GM23338 (cell line): Measurements from ENCODE around the gene VPS16. TPM values are rescaled to one million over a fixed set of nuclear protein-coding genes. Genes with fewer than 3 reads are reported as not detected.

ENCODE experiments used
- ATAC-seq: fragments of 200-7000 bp; cut with Tn5 transposase; 3 replicates; pipeline ENCODE4 v1.9.1; 2020
- DNase-seq: peaks from one replicate; pipeline ENCODE4 v3.0.0-alpha.2; 2015; ENCODE audit warnings: low spot score
- H2AFZ ChIP-seq: fragments of 200-600 bp; sonication (generic); 2 replicates; pipeline ENCODE4 v1.8.0; 2016; ENCODE audit warnings: antibody characterized with exemption, mild to moderate bottlenecking, moderate library complexity
- H3F3A ChIP-seq: fragments of 200-600 bp; sonication (generic); replicated peaks from 2 replicates; pipeline ENCODE4 v1.8.0; 2017; ENCODE audit warnings: antibody characterized with exemption, mixed run types, low read depth
- H3K27ac ChIP-seq: fragments of 200-600 bp; sonication (generic); 2 replicates; pipeline ENCODE4 v1.6.1; 2016; ENCODE audit warnings: low read depth
- H3K27me3 ChIP-seq: fragments of 200-600 bp; sonication (generic); 2 replicates; pipeline ENCODE4 v1.8.0; 2016; ENCODE audit warnings: mild to moderate bottlenecking, mixed run types, moderate library complexity; ENCODE audit not compliant: insufficient read depth
- H3K36me3 ChIP-seq: fragments of 200-600 bp; sonication (generic); 2 replicates; pipeline ENCODE4 v1.8.0; 2016; ENCODE audit warnings: mild to moderate bottlenecking; ENCODE audit not compliant: insufficient read depth
- H3K4me1 ChIP-seq: fragments of 200-600 bp; sonication (generic); 2 replicates; pipeline ENCODE4 v1.8.0; 2016; ENCODE audit warnings: mild to moderate bottlenecking, moderate library complexity; ENCODE audit not compliant: insufficient read depth
- H3K4me2 ChIP-seq: fragments of 200-600 bp; sonication (generic); 2 replicates; pipeline ENCODE4 v1.7.1; 2017; ENCODE audit warnings: mixed run types
- H3K4me3 ChIP-seq: fragments of 200-600 bp; sonication (generic); 2 replicates; pipeline ENCODE4 v1.6.1; 2016; ENCODE audit warnings: mixed run types
- H3K79me2 ChIP-seq: fragments of 200-600 bp; sonication (generic); replicated peaks from 2 replicates; pipeline ENCODE4 v1.8.0; 2017; ENCODE audit warnings: mild to moderate bottlenecking; ENCODE audit not compliant: insufficient read depth
- H3K9me2 ChIP-seq: fragments of 200-600 bp; sonication (generic); 2 replicates; pipeline ENCODE4 v1.8.0; 2017; ENCODE audit not compliant: insufficient read depth
- H4K20me1 ChIP-seq: fragments of 200-600 bp; sonication (generic); replicated peaks from 2 replicates; pipeline ENCODE4 v1.8.0; 2017; ENCODE audit warnings: mild to moderate bottlenecking; ENCODE audit not compliant: insufficient read depth
- H3K27ac Mint-ChIP-seq: 2 replicates; pipeline ENCODE4 v1.8.0; 2020; ENCODE audit warnings: inconsistent platforms, mild to moderate bottlenecking, moderate library complexity, mixed read lengths
- H3K27me3 Mint-ChIP-seq: 3 replicates; pipeline ENCODE4 v1.8.0; 2022; ENCODE audit warnings: low read depth, mild to moderate bottlenecking, moderate library complexity, mixed read lengths, inconsistent platforms; ENCODE audit not compliant: insufficient read depth, poor library complexity
- H3K36me3 Mint-ChIP-seq: 3 replicates; pipeline ENCODE4 v1.8.0; 2021; ENCODE audit warnings: low read depth, mild to moderate bottlenecking, inconsistent platforms, moderate library complexity, mixed read lengths
- H3K4me1 Mint-ChIP-seq: 3 replicates; pipeline ENCODE4 v1.8.0; 2020; ENCODE audit warnings: mild to moderate bottlenecking, inconsistent platforms, mixed read lengths
- H3K4me3 Mint-ChIP-seq: 3 replicates; pipeline ENCODE4 v1.8.0; 2021; ENCODE audit warnings: moderate library complexity, mild to moderate bottlenecking, inconsistent platforms, mixed read lengths
- H3K9me3 Mint-ChIP-seq: 3 replicates; pipeline ENCODE4 v1.8.0; 2020; ENCODE audit warnings: moderate library complexity, mild to moderate bottlenecking, inconsistent platforms, mixed read lengths
- CTCF ChIP-seq, 2 experiments: fragments of 200-600 bp in 1 of 2; sonication (generic) in 1 of 2; conservative IDR thresholded peaks; 2 replicates each; pipeline versions ENCODE4 v1.5.1 to v1.6.1; 2016 to 2017; ENCODE audit warnings: antibody characterized with exemption in 2 of 2, low read depth in 2 of 2, mild to moderate bottlenecking in 2 of 2, moderate library complexity in 1 of 2
- EZH2 ChIP-seq: fragments of 200-600 bp; sonication (generic); IDR thresholded peaks from one replicate; pipeline ENCODE4 v1.8.0; 2017; ENCODE audit warnings: antibody characterized with exemption, mild to moderate bottlenecking, low read depth; ENCODE audit not compliant: unreplicated experiment
- EZH2phosphoT487 ChIP-seq: fragments of 200-600 bp; sonication (generic); IDR thresholded peaks from one replicate; pipeline ENCODE4 v1.8.1; 2018; ENCODE audit warnings: antibody characterized with exemption; ENCODE audit not compliant: unreplicated experiment
- JUNB ChIP-seq: IDR thresholded peaks from one replicate; pipeline ENCODE4 v1.6.1; 2016; ENCODE audit warnings: antibody characterized with exemption; ENCODE audit not compliant: unreplicated experiment
- NANOG ChIP-seq: IDR thresholded peaks from 2 replicates; pipeline ENCODE4 v1.6.1; 2016; ENCODE audit warnings: antibody characterized with exemption, borderline replicate concordance
- REST ChIP-seq: IDR thresholded peaks from one replicate; pipeline ENCODE4 v1.6.1; 2018; ENCODE audit warnings: antibody characterized with exemption; ENCODE audit not compliant: unreplicated experiment
- ZNF114 ChIP-seq: fragments of 250-450 bp; sonication (Bioruptor Pico); IDR thresholded peaks from 2 replicates; pipeline ENCODE4 v1.5.0; 2020; ENCODE audit warnings: mild to moderate bottlenecking, moderate library complexity
- ZNF331 ChIP-seq: fragments of 250-450 bp; sonication (Bioruptor Pico); IDR thresholded peaks from 2 replicates; pipeline ENCODE4 v1.5.0; 2020; ENCODE audit warnings: low read depth, mild to moderate bottlenecking, moderate library complexity
- ZNF462 ChIP-seq: fragments of 250-450 bp; sonication (Bioruptor Pico); IDR thresholded peaks from 2 replicates; pipeline ENCODE4 v1.5.0; 2020; ENCODE audit warnings: mild to moderate bottlenecking, moderate library complexity
- polyA plus RNA-seq: library from polyadenylated mRNA; unstranded; fragments of >200 nt; fragmentation: Nextera tagmentation; extraction: Ambion mirVana; gene quantifications from 2 replicates; pipeline ENCODE4 v1.2.1, GENCODE V29; 2016
- total RNA-seq: library from RNA; depleted of rRNA; stranded (reverse); fragments of >200 nt; shearing (Covaris generic); gene quantifications from 2 replicates; pipeline ENCODE4 v1.2.3, GENCODE V29; 2014

Gene VPS16
- total and polyA plus RNA-seq, 2 experiments from 2014 or later: 11.2 to 17.7 TPM

GRCh38 chr20:2837221-2837960 lies 3.2 kb upstream of the VPS16 start (continued):
- TF ChIP-seq CTCF (conservative IDR thresholded peaks at IDR 0.05; ENCODE audit: low read depth in 2 of 2) (no peak), NANOG (no peak), EZH2phosphoT487 (no peak)

GRCh38 chr20:2838170-2838797 lies 2.3 kb upstream of the VPS16 start:
- H3K36me3 Mint-ChIP-seq: peaks cover 4% of the 10 kb centered on the region
- no peak for TF ChIP-seq ZNF331 (CRISPR knock-in tag)
- no peak for TF ChIP-seq ZNF462 (CRISPR knock-in tag)
- TF ChIP-seq EZH2: no peak
- no peak for TF ChIP-seq CTCF (conservative IDR thresholded peaks at IDR 0.05; ENCODE audit: low read depth in 2 of 2)
- no peak for TF ChIP-seq JUNB
- TF ChIP-seq REST: no peak
- no peak for TF ChIP-seq ZNF114 (CRISPR knock-in tag)
- TF ChIP-seq NANOG: no peak

More at GRCh38 chr20:2838170-2838797, 2.3 kb upstream of the VPS16 start:
- peaks cover 21% of the 10 kb centered on the region for H3K27me3 Mint-ChIP-seq
- Histone ChIP-seq H3K4me1 (no peaks in the 10 kb centered on the region), H3K36me3 (no peaks in the 10 kb centered on the region), H3K79me2 (no peaks in the 10 kb centered on the region), H3K4me3 (no peak overlapping the region), H3F3A (no peaks in the 10 kb centered on the region), H4K20me1 (no peaks in the 10 kb centered on the region), H3K27ac (no peak overlapping the region), H2AFZ (no peak overlapping the region), H3K4me2 (no peak overlapping the region), H3K27me3 (peaks cover 22% of the 10 kb centered on the region), H3K9me2 (no peaks in the 10 kb centered on the region)
- peaks cover 5% of the 10 kb centered on the region; the same call in 2 of the 3 replicates for H3K9me3 Mint-ChIP-seq
- peaks cover 5% of the 10 kb centered on the region for H3K4me1 Mint-ChIP-seq
- no peak for ATAC-seq
- H3K4me3 Mint-ChIP-seq: no peak overlapping the region; the same call in 2 of the 3 replicates
- no peak for DNase-seq
- H3K27ac Mint-ChIP-seq: no peak overlapping the region
